Activated naive CD4-positive, alpha-beta T cell treated with anti-CD3 and anti-CD28 coated beads, Interleukin-2, amount 10 ng/mL, durations not matched to agents 7 days and 5 days (primary cell): Measurements from ENCODE around the gene DPYSL5.

Experiments used
- CTCF ChIA-PET: fragments of 350-600 bp; sonication (Branson Sonifier 250); formaldehyde crosslinking; loops from one replicate; lab custom pipeline; 2021; ENCODE audit warnings: antibody characterized with exemption; lab: Charles Lee
- DNase-seq: peaks from one replicate; pipeline ENCODE4 v3.0.0-alpha.2; 2020
- H3K27ac Mint-ChIP-seq: one replicate; pipeline ENCODE4 v1.8.0; 2021; ENCODE audit warnings: mild to moderate bottlenecking, moderate library complexity, mixed read lengths
- H3K27me3 Mint-ChIP-seq: one replicate; pipeline ENCODE4 v1.8.0; 2021; ENCODE audit warnings: mild to moderate bottlenecking, mixed read lengths
- H3K36me3 Mint-ChIP-seq: one replicate; pipeline ENCODE4 v1.8.0; 2021; ENCODE audit warnings: mixed read lengths
- H3K4me1 Mint-ChIP-seq: one replicate; pipeline ENCODE4 v1.8.0; 2021; ENCODE audit warnings: mixed read lengths
- H3K4me3 Mint-ChIP-seq: one replicate; pipeline ENCODE4 v1.8.0; 2021; ENCODE audit warnings: mild to moderate bottlenecking, moderate library complexity, mixed read lengths
- H3K9me3 Mint-ChIP-seq: one replicate; pipeline ENCODE4 v1.8.0; 2021; ENCODE audit warnings: mixed read lengths

Gene DPYSL5

DNA sequence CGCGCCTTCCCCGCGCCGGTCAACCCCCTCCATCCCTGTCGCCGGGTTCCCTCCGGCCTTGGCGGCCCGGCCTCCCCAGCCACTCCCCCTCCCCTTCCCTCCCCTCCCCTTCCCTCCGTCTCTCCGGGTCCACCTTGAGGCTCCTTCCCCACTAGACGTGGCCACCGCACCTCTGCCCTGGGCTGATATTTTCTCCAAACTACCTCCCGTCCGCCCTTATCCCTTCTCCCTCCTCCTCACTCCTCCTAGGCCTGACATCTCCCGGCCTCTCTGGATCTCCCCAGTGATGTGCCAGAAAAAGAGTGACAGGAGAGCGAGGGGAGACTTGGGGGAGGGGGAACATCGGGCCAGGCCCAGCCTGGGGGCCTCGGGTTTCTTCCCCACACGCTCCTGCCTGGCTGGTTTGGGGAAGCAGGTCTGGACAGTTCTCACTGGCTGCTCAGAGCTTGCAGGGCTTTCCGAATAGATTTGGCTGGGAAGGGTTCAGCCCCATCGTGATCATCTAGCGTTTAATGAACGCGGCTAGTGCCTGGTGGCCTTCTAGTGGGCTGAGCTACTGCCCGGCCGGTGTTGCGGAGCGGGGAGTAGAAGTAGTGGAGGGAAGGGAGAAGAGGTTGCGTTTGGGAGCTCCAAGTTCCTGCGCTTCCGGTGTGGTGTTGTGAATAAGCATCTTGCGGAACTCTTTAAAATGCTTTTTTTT is 123.1 kb downstream of the DPYSL5 start:
- no peak for DNase-seq
- Mint-ChIP-seq H3K4me1 (peaks cover 19% of the 10 kb centered on the region), H3K36me3 (no peaks in the 10 kb centered on the region), H3K27me3 (peaks cover 58% of the 10 kb centered on the region), H3K4me3 (peak overlapping the region; percentile 63), H3K27ac (no peak overlapping the region), H3K9me3 (no peaks in the 10 kb centered on the region)
- CTCF ChIA-PET = interaction anchor here (2.1 to 2.9 kb wide), 2 partner anchors 9 to 45 kb away, joined by 12 to 14 read pairs; no protein-coding TSS in a partner anchor

DNA sequence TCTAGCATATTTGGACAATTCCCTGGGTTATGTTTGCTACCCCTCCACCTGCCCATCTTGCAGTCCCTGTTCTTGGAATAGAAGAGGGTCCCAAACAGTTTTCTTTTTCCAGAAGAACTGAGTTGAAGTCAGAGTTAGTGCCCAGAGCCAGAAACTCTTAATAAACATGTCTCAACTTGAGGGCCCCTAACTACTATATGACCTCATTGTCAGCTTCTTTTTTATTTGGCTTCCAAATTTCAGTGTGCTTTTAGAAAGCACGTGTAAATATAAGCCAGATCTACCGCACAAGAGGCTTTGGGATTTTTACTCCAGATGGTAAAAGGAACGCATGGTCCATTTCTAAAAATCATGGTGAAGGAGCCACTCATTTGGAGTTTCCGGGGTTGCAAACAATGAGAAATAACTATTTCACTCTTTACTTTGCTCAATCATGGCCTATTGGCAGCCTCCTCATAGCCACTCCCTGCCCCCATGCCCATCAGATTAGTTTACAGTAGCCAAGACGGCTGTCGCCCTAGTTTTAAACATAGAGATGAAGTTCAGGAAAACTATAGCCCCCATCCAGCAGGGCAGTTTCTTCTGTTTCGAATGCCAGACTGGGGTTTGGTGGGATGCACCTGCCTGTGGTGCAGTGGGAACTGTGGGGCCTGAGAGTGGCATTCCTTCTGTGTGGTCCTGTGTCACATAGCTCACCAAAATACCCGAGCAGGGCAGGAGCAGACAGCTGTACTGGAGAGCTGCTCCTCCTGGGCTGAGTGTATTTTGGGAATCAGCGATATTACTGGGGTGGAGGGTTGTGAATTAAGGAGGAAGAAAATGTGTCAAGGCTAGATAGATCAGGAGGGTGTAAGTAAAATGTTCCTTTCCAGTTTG is 124.2 kb downstream of the DPYSL5 start:
- H3K9me3 Mint-ChIP-seq = no peaks in the 10 kb centered on the region
- CTCF ChIA-PET = interaction anchor here (2.1 to 2.9 kb wide), 2 partner anchors 10 to 44 kb away, joined by 12 to 14 read pairs; no protein-coding TSS in a partner anchor
- peaks cover 19% of the 10 kb centered on the region for H3K4me1 Mint-ChIP-seq
- H3K4me3 Mint-ChIP-seq = peak overlapping the region; percentile 63
- H3K27me3 Mint-ChIP-seq = peaks cover 48% of the 10 kb centered on the region
- no peak overlapping the region for H3K27ac Mint-ChIP-seq
- no peak for DNase-seq
- H3K36me3 Mint-ChIP-seq = no peaks in the 10 kb centered on the region

GRCh38 chr2:26974352-26974751 is 126.4 kb downstream of the DPYSL5 start:
- CTCF ChIA-PET = interaction anchor here (1.5 to 3.5 kb wide), 2 partner anchors 11 to 43 kb away, joined by 6 to 14 read pairs; no protein-coding TSS in a partner anchor
- Mint-ChIP-seq H3K27me3 (peaks cover 49% of the 10 kb centered on the region), H3K27ac (no peak overlapping the region), H3K9me3 (no peaks in the 10 kb centered on the region), H3K4me3 (no peak overlapping the region), H3K4me1 (peaks cover 16% of the 10 kb centered on the region), H3K36me3 (no peaks in the 10 kb centered on the region)
- no peak for DNase-seq

GRCh38 chr2:26975102-26975501 is 127.2 kb downstream of the DPYSL5 start:
- no peaks in the 10 kb centered on the region for H3K36me3 Mint-ChIP-seq
- peaks cover 47% of the 10 kb centered on the region for H3K27me3 Mint-ChIP-seq
- no peak for DNase-seq
- H3K27ac Mint-ChIP-seq = no peak overlapping the region
- no peaks in the 10 kb centered on the region for H3K9me3 Mint-ChIP-seq
- H3K4me1 Mint-ChIP-seq = peaks cover 11% of the 10 kb centered on the region
- no peak overlapping the region for H3K4me3 Mint-ChIP-seq
- CTCF ChIA-PET = interaction anchor here (1.1 to 3.5 kb wide), 5 partner anchors 12 to 129 kb away, joined by 3 to 14 read pairs (median 4); no protein-coding TSS in a partner anchor

DNA sequence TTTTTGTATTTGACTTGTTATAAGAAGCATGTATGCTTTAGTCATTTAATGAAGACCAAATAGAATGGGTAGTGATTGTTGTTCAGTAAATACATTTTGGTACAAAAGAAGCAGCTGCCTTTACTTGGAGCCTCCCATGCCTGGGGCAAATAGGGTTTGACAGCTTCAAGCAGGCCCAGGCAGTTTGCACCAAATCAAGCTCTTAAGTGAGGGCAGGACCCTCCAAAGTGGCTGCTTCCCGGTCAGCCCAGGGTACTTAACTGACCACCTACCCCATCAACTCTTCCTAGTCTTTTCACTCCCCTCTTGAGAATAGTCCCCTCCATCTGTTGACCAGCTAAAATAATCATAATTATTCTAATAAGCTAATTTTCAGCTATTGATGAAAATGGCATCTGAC is 127.7 kb downstream of the DPYSL5 start:
- no peak overlapping the region for H3K27ac Mint-ChIP-seq
- H3K27me3 Mint-ChIP-seq = peaks cover 43% of the 10 kb centered on the region
- H3K4me3 Mint-ChIP-seq = no peak overlapping the region
- no peaks in the 10 kb centered on the region for H3K9me3 Mint-ChIP-seq
- CTCF ChIA-PET = interaction anchor here (1.1 to 3.5 kb wide), 6 partner anchors 13 to 274 kb away, joined by 3 to 14 read pairs (median 4); no protein-coding TSS in a partner anchor
- peaks cover 10% of the 10 kb centered on the region for H3K4me1 Mint-ChIP-seq
- no peaks in the 10 kb centered on the region for H3K36me3 Mint-ChIP-seq
- DNase-seq = no peak

DNA sequence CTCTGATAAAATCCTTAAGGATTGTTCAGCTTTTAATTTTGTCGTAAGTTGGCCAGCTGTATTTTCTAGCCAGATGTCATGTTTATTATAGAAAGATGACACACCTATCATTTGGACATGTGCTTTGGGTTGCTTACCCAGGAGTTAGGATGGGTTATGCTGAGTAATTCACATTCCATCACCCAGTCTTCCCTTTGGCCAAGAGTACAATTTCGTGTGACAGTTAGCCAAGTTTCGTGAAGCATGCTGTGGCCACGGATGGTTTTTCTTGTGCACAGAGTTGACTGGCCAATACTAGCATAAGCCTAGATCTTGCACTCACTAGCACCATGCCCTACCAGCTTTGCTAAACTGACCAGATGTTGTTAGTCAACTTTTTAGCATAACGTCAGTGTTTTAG is 128.3 kb downstream of the DPYSL5 start:
- Mint-ChIP-seq H3K9me3 (no peaks in the 10 kb centered on the region), H3K4me1 (peaks cover 6% of the 10 kb centered on the region)
- CTCF ChIA-PET = interaction anchor here (1.1 to 3.5 kb wide), 4 partner anchors 13 to 273 kb away, joined by 3 to 14 read pairs (median 4); no protein-coding TSS in a partner anchor

DNA sequence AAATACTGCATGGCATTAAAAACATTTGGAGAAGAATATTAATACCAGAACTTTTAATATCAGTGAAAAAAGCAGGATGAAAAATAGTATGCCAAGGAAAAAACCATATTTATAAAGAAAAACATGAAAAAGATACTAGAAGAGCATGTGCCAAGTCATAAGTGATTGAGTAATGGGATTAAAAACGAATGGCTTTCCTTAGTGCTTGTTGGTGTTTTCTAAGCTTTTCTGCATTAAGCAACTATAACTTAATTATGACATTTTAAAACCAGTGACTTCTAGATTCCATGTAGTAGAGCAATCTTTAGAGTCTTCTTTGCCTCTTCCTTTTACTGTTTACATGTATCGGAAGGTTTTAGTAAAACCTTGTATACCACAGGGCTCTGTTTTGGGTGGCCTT is 129.1 kb downstream of the DPYSL5 start:
- DNase-seq = no peak

More for the DNA sequence above, 128.3 kb downstream of the DPYSL5 start:
- H3K27ac Mint-ChIP-seq = no peak overlapping the region
- H3K36me3 Mint-ChIP-seq = no peaks in the 10 kb centered on the region
- DNase-seq = no peak
- peaks cover 41% of the 10 kb centered on the region for H3K27me3 Mint-ChIP-seq
- H3K4me3 Mint-ChIP-seq = no peak overlapping the region

GRCh38 chr2:26978061-26978596 is 130.2 kb downstream of the DPYSL5 start:
- Mint-ChIP-seq H3K27ac (no peak overlapping the region), H3K4me3 (no peak overlapping the region), H3K4me1 (no peaks in the 10 kb centered on the region), H3K27me3 (peaks cover 30% of the 10 kb centered on the region), H3K36me3 (no peaks in the 10 kb centered on the region), H3K9me3 (no peaks in the 10 kb centered on the region)
- CTCF ChIA-PET = interaction anchor here (3.5 kb wide), 1 partner anchor 15 kb away, joined by 14 read pairs; no protein-coding TSS in a partner anchor
- DNase-seq = no peak

More for the DNA sequence above, 129.1 kb downstream of the DPYSL5 start:
- no peaks in the 10 kb centered on the region for H3K36me3 Mint-ChIP-seq
- H3K27ac Mint-ChIP-seq = no peak overlapping the region
- no peaks in the 10 kb centered on the region for H3K4me1 Mint-ChIP-seq
- CTCF ChIA-PET = interaction anchor here (3.5 kb wide), 1 partner anchor 14 kb away, joined by 14 read pairs; no protein-coding TSS in a partner anchor
- peaks cover 35% of the 10 kb centered on the region for H3K27me3 Mint-ChIP-seq
- no peaks in the 10 kb centered on the region for H3K9me3 Mint-ChIP-seq
- no peak overlapping the region for H3K4me3 Mint-ChIP-seq

DNA sequence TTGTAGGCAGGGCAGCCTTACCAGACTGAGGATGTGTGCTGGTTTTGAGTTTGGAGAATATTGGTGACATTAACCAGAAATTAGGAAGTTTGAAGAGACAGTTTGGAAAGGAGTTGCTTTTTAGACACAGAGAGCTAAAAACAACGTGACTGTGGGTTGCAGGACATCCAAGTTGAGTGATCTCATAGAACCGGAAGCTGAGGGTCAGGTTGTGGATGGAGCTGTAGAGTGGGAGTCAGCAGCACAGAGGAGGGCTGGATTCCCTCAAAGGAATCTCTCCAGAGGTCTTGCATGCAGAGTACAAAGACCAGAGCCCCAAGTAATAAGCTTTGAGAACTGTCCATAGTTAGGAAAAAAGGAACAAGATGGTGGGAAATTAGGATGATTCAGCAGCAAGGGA is 131.8 kb downstream of the DPYSL5 start:
- Mint-ChIP-seq H3K27ac (no peak overlapping the region), H3K4me3 (no peak overlapping the region)
- CTCF ChIA-PET = no interaction called here

DNA sequence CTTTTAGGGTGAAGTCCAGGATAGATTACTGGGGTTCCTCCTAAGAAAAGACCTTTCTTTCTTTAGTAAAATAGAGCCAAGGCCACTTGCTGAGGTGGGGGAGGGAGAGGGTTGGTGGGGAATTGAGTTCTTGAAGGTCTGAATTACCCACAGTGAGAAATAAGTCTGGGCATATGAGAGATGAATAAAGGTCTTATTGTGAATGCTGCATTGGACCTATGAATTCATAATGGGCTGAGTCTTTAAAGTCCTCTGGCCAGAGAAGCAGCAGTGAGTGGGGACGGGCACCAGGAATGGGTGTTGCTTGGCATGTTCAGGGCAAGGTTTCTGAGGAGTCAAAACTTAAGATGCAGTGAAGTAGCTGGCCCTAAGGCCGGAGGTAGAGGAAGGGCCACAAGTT is 133.0 kb downstream of the DPYSL5 start:
- CTCF ChIA-PET = interaction anchor here (2.4 kb wide), 1 partner anchor 19 kb away, joined by 11 read pairs; no protein-coding TSS in a partner anchor

More for the DNA sequence above, 131.8 kb downstream of the DPYSL5 start:
- H3K4me1 Mint-ChIP-seq = no peaks in the 10 kb centered on the region
- no peak for DNase-seq
- peaks cover 25% of the 10 kb centered on the region for H3K27me3 Mint-ChIP-seq
- no peaks in the 10 kb centered on the region for H3K36me3 Mint-ChIP-seq
- no peaks in the 10 kb centered on the region for H3K9me3 Mint-ChIP-seq

DNA sequence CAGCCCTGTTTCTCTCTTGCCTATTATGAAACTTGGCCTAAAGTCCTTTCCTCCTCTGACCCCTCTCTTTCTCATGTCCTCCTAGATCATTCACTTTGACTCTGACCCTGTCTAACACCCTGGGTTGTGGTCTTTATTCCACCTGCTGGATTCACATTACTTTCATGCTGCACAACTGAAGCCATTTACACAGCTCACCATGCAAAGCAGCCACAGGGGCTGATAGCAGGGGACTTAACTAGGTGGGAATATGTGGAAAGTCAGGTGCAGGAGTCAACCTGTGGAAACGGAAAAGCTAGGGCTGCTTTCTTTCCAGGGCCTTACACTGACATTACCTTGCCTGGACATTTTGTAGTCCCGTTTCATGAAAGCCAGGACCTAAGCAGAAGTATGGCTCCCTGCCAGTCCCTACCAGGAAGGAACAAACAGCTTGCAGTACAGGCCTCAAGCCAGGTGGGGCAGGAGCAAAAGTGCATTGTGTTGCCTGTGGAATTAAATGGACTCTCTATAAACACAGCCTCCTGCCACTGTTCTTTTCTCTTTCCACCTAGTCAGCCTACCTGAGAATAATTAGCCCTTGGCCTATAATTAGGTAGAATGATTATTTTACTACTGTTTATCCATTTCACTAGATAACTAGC is 134.3 kb downstream of the DPYSL5 start:
- Mint-ChIP-seq H3K27ac (no peak overlapping the region), H3K4me3 (no peak overlapping the region), H3K36me3 (no peaks in the 10 kb centered on the region), H3K9me3 (no peaks in the 10 kb centered on the region), H3K4me1 (no peaks in the 10 kb centered on the region), H3K27me3 (peaks cover 33% of the 10 kb centered on the region)
- peak; percentile 34 for DNase-seq
- CTCF ChIA-PET = interaction anchor here (0.6 to 2.4 kb wide), 6 partner anchors 20 to 144 kb away, joined by 3 to 11 read pairs (median 3); no protein-coding TSS in a partner anchor

More for the DNA sequence above, 133.0 kb downstream of the DPYSL5 start:
- Mint-ChIP-seq H3K4me1 (no peaks in the 10 kb centered on the region), H3K27ac (no peak overlapping the region), H3K4me3 (no peak overlapping the region), H3K9me3 (no peaks in the 10 kb centered on the region), H3K36me3 (no peaks in the 10 kb centered on the region), H3K27me3 (peaks cover 28% of the 10 kb centered on the region)
- DNase-seq = no peak

DNA sequence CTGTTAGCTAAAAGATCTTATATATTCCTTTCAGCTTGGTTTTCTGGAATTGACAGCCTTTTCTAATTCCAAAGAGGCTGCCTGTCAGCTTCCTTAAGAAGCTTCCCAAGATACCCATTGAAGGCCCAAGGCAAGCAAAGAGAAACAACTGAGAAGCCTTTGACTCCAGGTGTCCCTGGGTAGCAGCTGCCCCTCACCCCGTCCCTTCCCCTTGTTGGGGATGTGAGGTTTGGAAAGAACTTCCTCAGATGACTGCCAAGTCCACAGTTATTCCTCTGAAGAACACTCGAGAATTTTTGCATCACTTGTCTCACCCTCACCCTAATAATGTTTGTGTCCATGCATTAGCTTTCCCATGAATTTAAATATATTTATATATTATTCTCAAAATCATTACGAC is 135.8 kb downstream of the DPYSL5 start:
- Mint-ChIP-seq H3K27ac (no peak overlapping the region), H3K36me3 (no peaks in the 10 kb centered on the region), H3K4me3 (no peak overlapping the region), H3K4me1 (no peaks in the 10 kb centered on the region), H3K27me3 (peaks cover 27% of the 10 kb centered on the region), H3K9me3 (no peaks in the 10 kb centered on the region)
- DNase-seq = no peak
- CTCF ChIA-PET = no interaction called here

DNA sequence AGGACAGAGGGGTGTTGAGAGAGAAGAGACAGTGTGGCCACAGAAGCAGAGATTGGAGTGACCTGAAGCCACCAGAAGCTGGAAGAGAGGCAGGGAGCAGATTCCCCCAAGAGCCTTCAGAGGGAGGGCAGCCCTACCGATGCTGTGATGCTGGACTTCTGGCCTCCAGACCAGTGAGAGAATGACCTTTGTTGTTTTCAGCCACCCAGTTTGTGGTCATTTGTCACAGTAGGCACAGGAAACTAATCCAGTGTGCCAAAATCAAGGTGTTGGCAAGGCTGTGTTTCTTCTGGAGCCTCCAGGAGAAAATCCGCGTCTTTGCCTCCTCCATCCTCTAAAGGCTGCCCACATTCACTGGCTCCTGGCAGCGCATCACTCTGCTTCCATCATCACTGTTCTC is 137.9 kb downstream of the DPYSL5 start:
- Mint-ChIP-seq H3K4me1 (no peaks in the 10 kb centered on the region), H3K27me3 (peaks cover 22% of the 10 kb centered on the region), H3K9me3 (no peaks in the 10 kb centered on the region), H3K27ac (no peak overlapping the region), H3K36me3 (no peaks in the 10 kb centered on the region), H3K4me3 (no peak overlapping the region)
- DNase-seq = no peak
- CTCF ChIA-PET = no interaction called here
